ENCODE data around the gene ACCSL.

Gene ACCSL

DNA sequence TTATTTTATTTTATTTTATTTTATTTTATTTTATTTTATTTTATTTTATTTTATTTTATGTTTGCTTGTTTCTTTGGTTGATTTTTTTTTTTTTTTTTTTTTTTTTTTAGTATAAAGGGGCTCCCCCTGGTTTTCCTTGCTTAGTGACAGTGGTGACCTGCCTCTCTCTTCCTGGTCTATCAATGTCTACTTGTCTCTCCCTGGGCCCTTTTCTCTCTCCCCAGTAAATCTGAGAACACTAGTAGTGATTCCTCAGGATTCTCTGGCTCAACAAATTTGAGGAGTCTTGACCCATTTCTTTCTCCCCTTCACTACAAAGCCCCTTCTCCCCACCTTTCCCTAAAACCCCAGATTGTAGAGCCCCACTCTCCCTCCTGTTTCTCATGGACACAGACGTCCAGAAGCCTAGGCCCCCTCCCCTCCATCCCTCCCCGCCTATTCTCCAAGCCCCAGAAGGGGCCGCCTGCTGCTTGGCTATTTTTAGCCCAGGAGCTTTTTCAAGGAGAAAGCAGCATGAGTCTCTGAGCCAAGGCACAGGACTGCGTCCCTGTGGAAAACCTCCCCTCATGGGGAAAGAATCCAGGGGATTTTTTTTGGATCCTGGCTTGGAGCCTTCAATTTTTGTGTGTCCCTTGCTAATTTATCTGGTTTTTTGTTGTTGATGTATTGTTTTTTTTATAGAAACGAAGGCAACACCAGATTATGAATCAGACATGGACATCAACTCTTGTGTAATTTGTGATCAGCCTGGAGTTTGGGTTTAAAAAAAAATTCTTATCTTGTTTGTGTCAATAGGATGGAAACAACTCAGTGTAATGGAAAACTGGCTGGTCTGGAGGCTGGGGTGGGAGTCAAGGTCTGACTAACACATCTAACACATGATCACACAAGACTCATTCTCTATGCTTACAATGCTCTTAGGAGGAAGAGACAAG is 17.5 kb upstream of the ACCSL start:
- no peak for DNase-seq (ENCODE audit: insufficient read length, low spot score)

DNA sequence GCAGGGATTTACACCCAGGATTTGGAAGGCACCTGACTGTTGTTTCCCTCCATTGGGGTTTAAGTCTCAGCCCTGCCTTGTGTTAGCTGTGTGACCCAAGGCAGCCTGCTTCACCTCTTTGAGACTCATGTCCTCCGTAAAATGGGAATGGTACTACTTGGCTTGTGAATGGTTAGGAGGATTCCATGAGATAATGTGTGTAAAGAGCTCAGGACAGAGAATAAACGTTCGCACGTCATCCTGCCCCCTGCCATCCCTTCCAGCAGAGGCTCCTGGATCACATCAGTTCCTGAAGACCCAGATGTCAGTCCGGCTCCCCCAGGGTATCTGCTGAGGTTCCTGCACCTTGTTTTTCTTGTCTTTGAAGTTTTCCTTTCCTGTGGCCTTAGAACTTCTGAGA is 16.8 kb upstream of the ACCSL start:
- TF ChIP-seq POLR2A (IDR thresholded peaks at IDR 0.05; ENCODE audit: low read depth, low read length), result no peak
- DNase-seq (ENCODE audit: insufficient read length, low spot score) (no peak), FAIRE-seq (no peak)

More for the DNA sequence above, 17.5 kb upstream of the ACCSL start:
- FAIRE-seq, result no peak
- no peak for TF ChIP-seq POLR2A (IDR thresholded peaks at IDR 0.05; ENCODE audit: low read depth, low read length)

- DNase-seq (ENCODE audit: insufficient read length, low spot score) (no peak), FAIRE-seq (no peak)
- no peak for TF ChIP-seq POLR2A (IDR thresholded peaks at IDR 0.05; ENCODE audit: low read depth, low read length)
These were observed 16.2 kb upstream of the ACCSL start for GRCh38 chr11:44031549-44031948.

DNA sequence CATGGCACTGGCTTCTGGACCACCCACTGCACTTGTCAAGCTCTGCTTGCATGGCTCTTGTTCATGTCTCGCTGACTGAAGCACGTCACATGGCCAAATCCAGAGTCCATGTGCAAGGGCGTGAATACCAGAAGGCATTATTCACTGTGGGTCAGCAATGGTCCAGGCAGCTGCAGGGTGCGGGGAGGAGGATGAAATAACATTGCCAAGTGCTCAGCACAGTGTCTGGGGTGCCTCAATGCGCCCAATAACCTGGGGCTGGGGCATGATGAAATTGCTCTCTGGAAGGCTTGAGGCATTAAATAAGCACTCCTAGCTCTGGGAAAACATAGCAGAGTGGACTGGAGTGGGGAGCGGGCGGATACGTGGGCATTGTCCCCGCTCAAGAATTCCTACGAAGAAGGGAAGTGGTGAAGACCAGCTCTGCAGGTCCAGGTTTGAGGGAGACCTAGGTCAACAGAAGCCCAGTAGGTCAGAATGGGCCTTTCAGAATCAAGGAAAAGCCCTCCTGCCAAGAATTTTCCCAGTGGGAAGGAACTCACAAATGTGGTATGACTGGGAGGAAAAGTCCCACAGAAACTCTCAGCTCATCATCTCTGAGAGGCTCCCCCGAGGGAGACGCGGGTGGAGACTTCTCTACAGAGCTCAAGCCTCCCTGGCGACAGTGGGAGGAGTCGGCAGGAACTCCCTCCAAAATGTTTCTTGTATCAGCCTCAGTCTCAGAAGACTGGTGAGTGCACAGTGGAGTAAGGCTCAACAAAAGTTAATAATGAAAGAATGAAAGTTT is 15.3 kb upstream of the ACCSL start:
- no peak for TF ChIP-seq POLR2A (IDR thresholded peaks at IDR 0.05; ENCODE audit: low read depth, low read length)
- DNase-seq (ENCODE audit: insufficient read length, low spot score) (no peak), FAIRE-seq (no peak)

- no peak for DNase-seq (ENCODE audit: insufficient read length, low spot score)
- no peak for FAIRE-seq
- no peak for TF ChIP-seq POLR2A (IDR thresholded peaks at IDR 0.05; ENCODE audit: low read depth, low read length)
These were observed 14.3 kb upstream of the ACCSL start for GRCh38 chr11:44033411-44033850.

DNA sequence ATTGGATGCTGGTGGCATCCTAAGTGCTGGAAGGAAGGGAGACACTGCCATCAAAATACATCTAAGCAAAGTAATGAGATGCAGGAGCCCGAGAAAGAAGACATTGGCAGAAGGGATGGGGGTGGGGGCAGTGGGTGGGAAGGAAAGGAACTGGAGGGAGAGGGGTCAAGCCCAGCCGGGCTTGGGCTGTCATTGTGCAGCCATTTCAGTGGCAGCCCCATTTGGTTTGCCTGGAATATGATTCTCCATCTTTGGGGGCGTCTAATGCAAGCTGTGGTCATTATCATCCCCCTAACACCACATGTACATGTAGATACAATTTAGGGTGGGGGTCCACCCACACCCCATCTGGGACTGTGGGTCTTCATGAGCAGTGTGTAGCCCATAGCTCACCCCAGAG is 13.9 kb upstream of the ACCSL start:
- DNase-seq (ENCODE audit: insufficient read length, low spot score), result no peak
- TF ChIP-seq POLR2A (IDR thresholded peaks at IDR 0.05; ENCODE audit: low read depth, low read length), result no peak
- FAIRE-seq, result no peak

DNA sequence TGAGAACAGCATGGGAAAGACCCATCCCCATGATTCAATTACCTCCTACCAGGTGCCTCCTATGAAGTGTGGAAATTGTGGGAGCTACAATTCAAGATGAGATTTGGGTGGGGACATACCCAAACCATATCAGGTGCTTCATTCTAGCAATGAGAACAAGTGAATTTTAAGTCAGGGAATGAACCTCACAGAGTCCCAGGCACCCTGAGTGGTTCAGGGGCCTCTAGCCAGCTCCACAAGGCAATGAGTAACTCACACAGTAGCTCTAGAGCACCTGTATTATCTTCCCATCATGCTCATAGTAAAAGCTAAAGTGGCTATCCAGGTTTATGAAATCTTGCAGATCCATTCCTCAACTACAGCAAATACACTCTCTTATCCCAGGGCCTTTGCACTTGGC is 13.1 kb upstream of the ACCSL start:
- FAIRE-seq, result no peak
- DNase-seq (ENCODE audit: insufficient read length, low spot score), result no peak
- TF ChIP-seq POLR2A (IDR thresholded peaks at IDR 0.05; ENCODE audit: low read depth, low read length), result no peak

DNA sequence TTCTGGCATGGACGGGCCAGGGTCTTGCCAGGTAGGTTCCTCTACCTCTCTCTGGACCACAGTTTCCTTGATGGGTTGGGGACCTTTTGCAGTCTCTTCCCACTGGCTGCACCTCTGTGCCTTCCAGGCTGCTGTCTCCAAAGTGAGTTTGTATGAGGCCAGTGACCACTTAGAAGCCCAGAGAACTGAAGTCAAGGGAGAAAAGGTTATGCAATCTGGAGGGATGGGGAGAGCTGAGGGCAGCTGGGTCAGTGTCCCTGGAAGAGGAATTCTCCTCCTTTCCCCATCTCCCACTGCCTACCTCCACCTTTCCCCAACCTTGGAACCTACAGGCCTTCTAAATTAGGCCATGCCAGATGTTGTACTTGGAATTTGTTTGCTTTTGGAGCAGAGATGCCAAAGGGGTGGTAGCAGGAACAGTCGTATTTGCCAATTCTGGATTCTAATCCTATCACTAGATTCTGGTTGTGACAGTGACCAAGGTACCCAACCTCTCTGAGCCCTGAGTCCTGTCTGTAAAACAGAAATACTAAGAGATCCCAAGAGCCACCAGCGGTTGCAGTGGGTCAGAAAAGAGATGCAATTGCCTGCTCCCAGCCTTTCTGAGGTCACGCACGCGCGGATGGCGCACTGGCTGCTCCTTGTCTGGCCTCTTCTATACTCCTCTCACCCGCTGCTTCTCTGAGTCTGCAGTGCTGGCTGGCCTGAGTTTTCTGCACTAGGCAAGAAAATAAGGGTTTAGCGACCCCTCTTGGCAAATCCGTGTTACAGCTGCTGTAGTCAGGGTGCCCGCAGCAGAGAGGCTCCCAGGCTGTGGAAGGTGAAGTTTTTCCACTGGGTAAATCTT is 10.7 kb upstream of the ACCSL start:
- peak; percentile 64 for FAIRE-seq
- TF ChIP-seq POLR2A (IDR thresholded peaks at IDR 0.05; ENCODE audit: low read depth, low read length), result no peak
- peak; percentile 83 for DNase-seq (ENCODE audit: insufficient read length, low spot score)

DNA sequence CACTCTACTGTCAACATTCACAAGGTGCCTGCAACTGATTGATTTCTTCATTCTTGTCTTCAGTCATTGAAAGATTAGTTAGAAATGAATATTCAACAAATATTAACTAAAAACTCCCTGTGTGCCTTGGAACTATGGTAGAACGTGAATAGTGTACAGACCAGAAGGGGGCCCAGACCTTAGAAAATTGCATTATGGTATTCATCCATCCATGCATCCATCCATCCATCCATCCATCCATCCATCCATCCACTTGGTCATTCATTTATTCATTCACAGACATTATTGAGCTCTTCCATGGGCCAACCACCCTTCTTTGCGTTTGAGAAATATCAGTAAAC is 10.2 kb upstream of the ACCSL start:
- FAIRE-seq (no peak), DNase-seq (ENCODE audit: insufficient read length, low spot score) (no peak)
- no peak for TF ChIP-seq POLR2A (IDR thresholded peaks at IDR 0.05; ENCODE audit: low read depth, low read length)

DNA sequence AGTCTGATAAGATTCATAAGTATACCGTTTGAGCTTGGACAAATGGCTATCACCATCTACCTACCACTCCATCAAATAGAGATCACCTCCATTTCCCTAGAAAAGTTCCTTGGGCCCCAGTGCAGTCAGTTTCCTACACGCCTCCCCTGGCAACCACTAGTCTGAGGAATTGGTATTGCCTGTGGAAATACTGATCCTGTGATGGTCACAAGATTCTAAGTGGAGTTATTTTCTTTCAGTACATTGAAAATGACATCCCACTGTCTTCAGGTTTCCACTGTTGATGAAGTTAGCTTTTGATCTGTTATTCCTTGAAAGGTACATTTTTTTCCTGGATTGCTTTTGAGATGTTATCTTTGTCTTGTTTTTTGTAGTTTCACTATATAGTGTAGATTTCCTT is 4.6 kb upstream of the ACCSL start:
- no peak for DNase-seq (ENCODE audit: insufficient read length, low spot score)
- no peak for TF ChIP-seq POLR2A (IDR thresholded peaks at IDR 0.05; ENCODE audit: low read depth, low read length)
- no peak for FAIRE-seq

DNA sequence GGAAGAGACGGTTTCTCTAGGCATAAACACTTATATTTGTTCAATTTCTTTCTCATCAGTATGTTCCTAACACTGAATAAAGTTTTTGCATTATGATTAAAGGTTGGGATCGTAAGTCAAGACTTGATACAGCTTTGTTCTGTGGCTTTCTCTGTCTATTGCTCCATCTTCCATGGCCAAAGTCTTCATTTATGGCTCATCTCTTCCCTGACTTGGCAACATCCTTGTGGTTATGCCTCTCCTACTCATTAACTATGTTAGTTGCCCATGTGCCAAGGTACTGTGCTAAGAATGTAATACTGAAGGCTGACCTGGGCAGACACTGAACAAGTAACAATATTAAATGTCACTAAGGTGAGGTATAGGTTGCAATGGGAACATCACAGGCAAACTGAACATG is 1.6 kb upstream of the ACCSL start:
- no peak for TF ChIP-seq POLR2A (IDR thresholded peaks at IDR 0.05; ENCODE audit: low read depth, low read length)
- no peak for DNase-seq (ENCODE audit: insufficient read length, low spot score)
- FAIRE-seq, result no peak

DNA sequence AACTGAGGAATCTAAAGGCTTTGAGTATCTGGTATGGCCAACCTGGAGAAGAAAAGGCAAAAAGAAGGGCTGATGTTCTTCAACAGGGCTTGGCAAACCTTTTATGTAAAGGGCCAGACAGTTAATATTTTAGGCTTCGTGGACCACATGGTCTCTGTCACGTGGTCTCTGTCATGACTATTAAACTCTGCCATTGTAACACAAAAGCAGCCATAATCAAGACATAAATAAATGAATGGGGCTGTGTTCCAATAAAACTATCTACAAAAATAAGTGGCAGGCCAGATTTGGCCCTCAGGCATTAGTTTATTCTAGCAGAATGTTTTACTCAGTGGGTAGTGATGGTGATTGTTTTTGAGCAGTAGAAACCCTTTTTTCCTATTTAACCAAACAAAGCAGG is 483 bp upstream of the ACCSL start:
- no peak for DNase-seq (ENCODE audit: insufficient read length, low spot score)
- FAIRE-seq, result no peak
- no peak for TF ChIP-seq POLR2A (IDR thresholded peaks at IDR 0.05; ENCODE audit: low read depth, low read length)

GRCh38 chr11:44049832-44050231 is 2.1 kb downstream of the ACCSL start:
- TF ChIP-seq POLR2A (IDR thresholded peaks at IDR 0.05; ENCODE audit: low read depth, low read length), result no peak
- DNase-seq (ENCODE audit: insufficient read length, low spot score) (no peak), FAIRE-seq (no peak)

- no peak for TF ChIP-seq POLR2A (IDR thresholded peaks at IDR 0.05; ENCODE audit: low read depth, low read length)
- DNase-seq (ENCODE audit: insufficient read length, low spot score), result no peak
- FAIRE-seq, result no peak
These were observed 3.4 kb downstream of the ACCSL start for GRCh38 chr11:44051171-44051570.
